GM18507 (cell line): Measurements from ENCODE around the gene STK11.
"Not testable (repeated sequence)": the region's sequence is repeated elsewhere in the genome, so short reads cannot be mapped to it uniquely, and the experiment has no call there.

Experiments
- DNase-seq: peaks from one replicate; pipeline ENCODE4 v3.0.0; 2011; ENCODE audit warnings: low read depth; ENCODE audit not compliant: insufficient read length; ENCODE audit errors: extremely low spot score
- FAIRE-seq: peaks from 2 replicates; lab custom pipeline; 2011; peaks lifted over from hg19 to GRCh38; lab: Jason Lieb, UNC

The STK11 gene

GRCh38 chr19:1246265-1247087, 40.9 kb downstream of the STK11 start:
- not testable (repeated sequence) for FAIRE-seq, DNase-seq

GRCh38 chr19:1247748-1248138, 42.2 kb downstream of the STK11 start:
- no peak for FAIRE-seq
- no peak for DNase-seq

- DNase-seq (peak; percentile 47), FAIRE-seq (no peak)
Measured at GRCh38 chr19:1248139-1248785, 42.7 kb downstream of the STK11 start, which contains the start of gene MIDN. Gene MIDN (plus strand): TSS chr19:1248583. CDS start chr19:1250297, 1,714 bp downstream.

GRCh38 chr19:1248786-1249297, 43.3 kb downstream of the STK11 start:
- FAIRE-seq (peak; percentile 72), DNase-seq (no peak)

- peak; percentile 76 for FAIRE-seq
Measured at GRCh38 chr19:1249298-1249989, 43.9 kb downstream of the STK11 start.

GRCh38 chr19:1249990-1250436, 44.4 kb downstream of the STK11 start:
- FAIRE-seq, result no peak
- no peak for DNase-seq

More at GRCh38 chr19:1249298-1249989, 43.9 kb downstream of the STK11 start:
- peak; percentile 78 for DNase-seq

GRCh38 chr19:1250437-1251260, 45.1 kb downstream of the STK11 start:
- no peak for FAIRE-seq

GRCh38 chr19:1251330-1252220, 46.0 kb downstream of the STK11 start:
- FAIRE-seq, result peak; percentile 78

More at GRCh38 chr19:1250437-1251260, 45.1 kb downstream of the STK11 start:
- no peak for DNase-seq

GRCh38 chr19:1252221-1252820, 46.7 kb downstream of the STK11 start:
- FAIRE-seq (no peak), DNase-seq (no peak)

More at GRCh38 chr19:1251330-1252220, 46.0 kb downstream of the STK11 start:
- DNase-seq, result no peak

GRCh38 chr19:1252821-1253513, 47.4 kb downstream of the STK11 start:
- DNase-seq (no peak), FAIRE-seq (peak; percentile 85)

- FAIRE-seq, result no peak
- no peak for DNase-seq
Measured at GRCh38 chr19:1253514-1254080, 48.0 kb downstream of the STK11 start.

GRCh38 chr19:1254081-1254527, 48.5 kb downstream of the STK11 start:
- FAIRE-seq (no peak), DNase-seq (no peak)

GRCh38 chr19:1254530-1255185, 49.1 kb downstream of the STK11 start:
- FAIRE-seq (no peak), DNase-seq (no peak)

GRCh38 chr19:1255186-1256161, 49.9 kb downstream of the STK11 start:
- no peak for DNase-seq
- FAIRE-seq, result no peak
